K562 (cell line): ENCODE data around the gene HCFC1R1. TPM values are rescaled to one million over a fixed set of nuclear protein-coding genes. Genes with fewer than 3 reads are reported as not detected.
A peak's percentile ranks its signal among the peaks of the same experiment; 100 is the strongest.

Source experiments
- ID3 ChIP-seq, 2 experiments: fragments of 250-450 bp in 1 of 2; fragments of 450-650 bp in 1 of 2; sonication (Bioruptor Pico) in 1 of 2; IDR thresholded peaks; 2 replicates each; pipeline versions ENCODE4 v1.6.1 to v1.8.0; 2016 to 2021; ENCODE audit warnings: mild to moderate bottlenecking in 2 of 2, moderate library complexity in 2 of 2, missing compliant biosample characterization in 1 of 2, missing genetic modification characterization in 1 of 2
- MBD1 ChIP-seq: fragments of 250-450 bp; sonication (Bioruptor Pico); IDR thresholded peaks from 2 replicates; pipeline ENCODE4 v1.8.0; 2022; ENCODE audit warnings: inconsistent platforms
- NBN ChIP-seq: fragments of 450-650 bp; IDR thresholded peaks from 2 replicates; pipeline ENCODE4 v1.6.1; 2016; ENCODE audit warnings: low read depth, mild to moderate bottlenecking
- RERE ChIP-seq: sonication (generic); formaldehyde crosslinking; IDR thresholded peaks from 2 replicates; pipeline ENCODE4 v1.8.0; 2023; ENCODE audit warnings: missing genetic modification reagents, mild to moderate bottlenecking, borderline replicate concordance
- SMAD1 ChIP-seq: fragments of 150-350 bp; IDR thresholded peaks from 2 replicates; pipeline ENCODE4 v1.6.1; 2014; ENCODE audit warnings: low read length, low read depth; ENCODE audit not compliant: partially characterized antibody
- SMARCA4 ChIP-seq: fragments of 450-650 bp; IDR thresholded peaks from 2 replicates; pipeline ENCODE4 v1.6.1; 2016
- TRIM25 ChIP-seq: fragments of 450-650 bp; IDR thresholded peaks from 2 replicates; pipeline ENCODE4 v1.7.0; 2016; ENCODE audit warnings: borderline replicate concordance
- YY1 ChIP-seq, 3 experiments: IDR thresholded peaks; 2 replicates each; pipeline ENCODE4 v1.6.1; 2011; ENCODE audit warnings: low read length in 2 of 3, mild to moderate bottlenecking in 2 of 3, moderate library complexity in 2 of 3, borderline replicate concordance in 1 of 3, control low read depth in 1 of 3, low read depth in 1 of 3; ENCODE audit not compliant: insufficient read depth in 3 of 3, insufficient replicate concordance in 2 of 3, control insufficient read depth in 1 of 3, insufficient read length in 1 of 3; ENCODE audit errors: extremely low read depth in 1 of 3
- ZBTB26 ChIP-seq: fragments of 450-650 bp; formaldehyde crosslinking; IDR thresholded peaks from 2 replicates; pipeline ENCODE4 v1.4.0; 2022; ENCODE audit warnings: missing genetic modification characterization
- ZNF280A ChIP-seq: fragments of 450-650 bp; IDR thresholded peaks from 2 replicates; pipeline ENCODE4 v1.6.1; 2018; ENCODE audit warnings: mild to moderate bottlenecking, low read depth; ENCODE audit not compliant: partially characterized antibody
- ZNF699 ChIP-seq: fragments of 250-450 bp; sonication (Bioruptor Pico); IDR thresholded peaks from 2 replicates; pipeline ENCODE4 v1.8.0; 2021; ENCODE audit warnings: mild to moderate bottlenecking, moderate library complexity; ENCODE audit not compliant: insufficient replicate concordance
- polyA plus RNA-seq, 8 experiments: library from polyadenylated mRNA; depleted of rRNA in 4 of 8; stranded (reverse) in 5 of 8; unstranded in 3 of 8; fragments of >200 nt; fragmentation: Nextera tagmentation in 2 of 8; fragmentation: Illumina TruSeq in 1 of 8; extraction: Ambion mirVana in 2 of 8; extraction: Trizol in 1 of 8; gene quantifications; 2 replicates each; pipeline versions ENCODE4 v1.2.1 to v1.2.3, GENCODE V29; 2011 to 2014; ENCODE audit warnings: inconsistent platforms in 1 of 8, missing spikeins in 1 of 8
- total RNA-seq, 7 experiments: library from RNA; depleted of rRNA in 6 of 7; stranded (reverse); fragments of >200 nt in 6 of 7; fragmentation: Illumina TruSeq in 2 of 7; extraction: Trizol in 2 of 7; gene quantifications; 2 replicates each; pipeline versions ENCODE4 v1.2.1 to v1.2.3, GENCODE V29; 2011 to 2021; ENCODE audit warnings: low replicate concordance in 1 of 7

HCFC1R1 gene
- total and polyA plus RNA-seq, 9 of the 15 experiments (the other 6 are each of a cell fraction or from before 2014, with no cell fraction given): 2.2 to 29.0 (median 11.2) TPM

- peak in 1 of 3 experiments; percentile 43 for TF ChIP-seq YY1 (IDR thresholded peaks at IDR 0.05; ENCODE audit: borderline replicate concordance in 1 of 3, control insufficient read depth in 1 of 3, extremely low read depth in 1 of 3, insufficient read depth in 3 of 3, insufficient read length in 1 of 3, insufficient replicate concordance in 2 of 3, low read depth in 1 of 3, low read length in 2 of 3)
- TF ChIP-seq RERE: no peak
- no peak for TF ChIP-seq NBN
- no peak for TF ChIP-seq SMAD1
- no peak for TF ChIP-seq ZNF280A
- no peak for TF ChIP-seq SMARCA4
- no peak for TF ChIP-seq ZBTB26 (CRISPR knock-in tag)
- no peak for TF ChIP-seq ID3 (CRISPR knock-in tag; IDR thresholded peaks at IDR 0.05)
- TF ChIP-seq ID3 (tag; IDR thresholded peaks at IDR 0.05): peak; percentile 58; the same call in 1 of the 2 replicates
- no peak for TF ChIP-seq TRIM25
- TF ChIP-seq MBD1 (CRISPR knock-in tag): no peak
- TF ChIP-seq ZNF699 (CRISPR knock-in tag): no peak
Measured at GRCh38 chr16:2980227-2981176, 43.2 kb downstream of the HCFC1R1 start, which contains the start of gene PKMYT1 (continued).
